Lower leg skin (tissue), 4 donors: ENCODE results near the gene TPST1. TPM values are rescaled to one million over a fixed set of nuclear protein-coding genes. Genes with fewer than 3 reads are reported as not detected.
"Not testable (repeated sequence)": the region's sequence is repeated elsewhere in the genome, so short reads cannot be mapped to it uniquely, and the experiment has no call there.

Experiments
- DNase-seq, 2 donors: peaks; one replicate each; pipeline ENCODE4 v3.0.0-alpha.2; 2019; ENCODE audit warnings: low spot score in 2 of 2
- H3K4me3 ChIP-seq: fragments of 200-600 bp; sonication (generic); 2 replicates; pipeline ENCODE4 v1.5.1; 2017; ENCODE audit warnings: mild to moderate bottlenecking, low read depth; ENCODE audit not compliant: poor library complexity, severe bottlenecking
- CTCF ChIP-seq, 3 donors: fragments of 450-650 bp; IDR thresholded peaks; one replicate each; pipeline ENCODE4 v1.5.1; 2016; ENCODE audit warnings: antibody characterized with exemption in 3 of 3, mild to moderate bottlenecking in 3 of 3, moderate library complexity in 2 of 3
- POLR2A ChIP-seq, 2 donors: fragments of 450-650 bp; IDR thresholded peaks; one replicate each; pipeline ENCODE4 v1.6.1; 2016 to 2017; ENCODE audit warnings: antibody characterized with exemption in 2 of 2, mild to moderate bottlenecking in 1 of 2, moderate library complexity in 1 of 2
- WGBS, 2 donors: methylation state at CpG; one replicate each; pipeline ENCODE4 v1.1.5; 2018; 5-methylcytosine and 5-hydroxymethylcytosine counted together
- intact Hi-C: fragments of 100-400 bp; cut with DNase I; formaldehyde crosslinking; loops from one replicate; pipeline ENCODE4 v1.15.0; 2023; ENCODE audit warnings: low total_unique reads
- total RNA-seq, 4 donors: library from RNA; depleted of rRNA; stranded (reverse); fragments of >200 nt; gene quantifications; one replicate each; pipeline ENCODE4 v1.1.0, GENCODE V29; 2016

TPST1 gene
- total RNA-seq, 4 donors from 2014 or later = 10.1 to 12.8 (median 11.2) TPM

GRCh38 chr7:66359656-66360211 lies 154.6 kb downstream of the TPST1 start:
- intact Hi-C loops = no loop called here
- H3K4me3 ChIP-seq = no peak overlapping the region
- TF ChIP-seq CTCF (IDR thresholded peaks at IDR 0.05) (no peak), POLR2A (IDR thresholded peaks at IDR 0.05) (no peak)
- peak; percentile 55 to 84 for DNase-seq
- 35 to 37% methylated on average over 11 of the region's 11 CpGs for WGBS, 2 donors

- TF ChIP-seq CTCF (IDR thresholded peaks at IDR 0.05) = no peak
- TF ChIP-seq POLR2A (IDR thresholded peaks at IDR 0.05) = no peak
- WGBS, 2 donors = 92 to 95% methylated on average over 4 of the region's 4 CpGs
- intact Hi-C loops = no loop called here
- H3K4me3 ChIP-seq = no peak overlapping the region
- no peak for DNase-seq
Observed at GRCh38 chr7:66362136-66362535, 157.0 kb downstream of the TPST1 start.

GRCh38 chr7:66363635-66364034 lies 158.5 kb downstream of the TPST1 start:
- 74 to 77% methylated on average over 5 of the region's 5 CpGs for WGBS, 2 donors
- DNase-seq = no peak
- no peak overlapping the region for H3K4me3 ChIP-seq
- TF ChIP-seq CTCF (IDR thresholded peaks at IDR 0.05) = no peak
- no peak for TF ChIP-seq POLR2A (IDR thresholded peaks at IDR 0.05)
- intact Hi-C loops = no loop called here

GRCh38 chr7:66365031-66365430 lies 159.9 kb downstream of the TPST1 start:
- H3K4me3 ChIP-seq, DNase-seq, intact Hi-C loops: not testable (repeated sequence)
- whole genome bisulfite sequencing, 2 donors = 87 to 93% methylated on average over 14 of the region's 14 CpGs

GRCh38 chr7:66371096-66371824 lies 166.1 kb downstream of the TPST1 start:
- DNase-seq = peak in 1 of 2 donors; percentile 15
- TF ChIP-seq POLR2A (IDR thresholded peaks at IDR 0.05) (no peak), CTCF (IDR thresholded peaks at IDR 0.05) (no peak)
- no peak overlapping the region for H3K4me3 ChIP-seq
- intact Hi-C loops = no loop called here
- WGBS, 2 donors = 81 to 85% methylated on average over 7 of the region's 7 CpGs

- H3K4me3 ChIP-seq, DNase-seq, intact Hi-C loops: not testable (repeated sequence)
- WGBS, 2 donors = 85 to 88% methylated on average over 5 of the region's 5 CpGs
Observed at GRCh38 chr7:66374141-66374840, 169.2 kb downstream of the TPST1 start.
